Natural killer cell treated with Interleukin-12 subunit alpha and Interleukin-12 subunit beta and Interleukin-15 and Interleukin-18, amount 100 ng/mL, for 72 hours (primary cell): ENCODE measurements around the gene ADGRG6. TPM values are rescaled to one million over a fixed set of nuclear protein-coding genes. Genes with fewer than 3 reads are reported as not detected.
"Not testable (repeated sequence)": the region's sequence is repeated elsewhere in the genome, so short reads cannot be mapped to it uniquely, and the experiment has no call there.

Experiments used
- ATAC-seq, 2 donors: fragments of 150-1000 bp; cut with Tn5 transposase in 1 of 2; sonication (Bioruptor Pico), chemical (Tn5 transposase) in 1 of 2; 2 replicates each; pipeline ENCODE4 v1.10.0; 2021
- DNase-seq: peaks from one replicate; pipeline ENCODE4 v3.0.0; 2022; ENCODE audit warnings: low spot score
- H3K27ac Mint-ChIP-seq, 2 donors: 1 replicate in 1 of 2; 2 replicates in 1 of 2; pipeline ENCODE4 v1.8.0; 2022; ENCODE audit warnings: mixed read lengths in 2 of 2, mild to moderate bottlenecking in 1 of 2, moderate library complexity in 1 of 2
- H3K27me3 Mint-ChIP-seq, 2 donors: 1 replicate in 1 of 2; 2 replicates in 1 of 2; pipeline ENCODE4 v1.8.0; 2022; ENCODE audit warnings: mixed read lengths in 2 of 2
- H3K36me3 Mint-ChIP-seq: one replicate; pipeline ENCODE4 v1.8.0; 2022; ENCODE audit warnings: mixed read lengths
- H3K4me1 Mint-ChIP-seq, 2 donors: 1 replicate in 1 of 2; 2 replicates in 1 of 2; pipeline ENCODE4 v1.8.0; 2022; ENCODE audit warnings: low read depth in 2 of 2, mixed read lengths in 2 of 2, mild to moderate bottlenecking in 1 of 2
- H3K4me3 Mint-ChIP-seq: one replicate; pipeline ENCODE4 v1.8.0; 2022; ENCODE audit warnings: mixed read lengths
- H3K9me3 Mint-ChIP-seq: 2 replicates; pipeline ENCODE4 v1.8.0; 2022; ENCODE audit warnings: mixed read lengths
- total RNA-seq, 2 donors: library from RNA; stranded (reverse); gene quantifications; one replicate each; pipeline ENCODE4 v1.2.3, GENCODE V29; 2022

Gene ADGRG6
- total RNA-seq, 2 donors from 2014 or later, result not detected

GRCh38 chr6:142332393-142333098, 30.7 kb downstream of the ADGRG6 start:
- no peaks in the 10 kb centered on the region for H3K9me3 Mint-ChIP-seq
- no peak for ATAC-seq
- no peaks in the 10 kb centered on the region for H3K36me3 Mint-ChIP-seq
- H3K4me1 Mint-ChIP-seq, result no peaks in the 10 kb centered on the region
- H3K4me3 Mint-ChIP-seq, result no peak overlapping the region
- H3K27ac Mint-ChIP-seq, result no peak overlapping the region
- no peaks in the 10 kb centered on the region for H3K27me3 Mint-ChIP-seq
- no peak for DNase-seq

- Mint-ChIP-seq H3K9me3 (no peaks in the 10 kb centered on the region), H3K4me1 (no peaks in the 10 kb centered on the region), H3K4me3 (no peak overlapping the region), H3K36me3 (no peaks in the 10 kb centered on the region), H3K27me3 (no peaks in the 10 kb centered on the region), H3K27ac (no peak overlapping the region)
- DNase-seq (no peak), ATAC-seq (no peak)
Observed at GRCh38 chr6:142333431-142333830, 31.6 kb downstream of the ADGRG6 start.

GRCh38 chr6:142334294-142334693, 32.5 kb downstream of the ADGRG6 start:
- H3K27ac Mint-ChIP-seq, result no peak overlapping the region
- no peaks in the 10 kb centered on the region for H3K9me3 Mint-ChIP-seq
- no peaks in the 10 kb centered on the region for H3K36me3 Mint-ChIP-seq
- DNase-seq, result no peak
- H3K4me3 Mint-ChIP-seq, result no peak overlapping the region
- H3K4me1 Mint-ChIP-seq, result no peaks in the 10 kb centered on the region
- no peak for ATAC-seq
- H3K27me3 Mint-ChIP-seq, result no peaks in the 10 kb centered on the region

- H3K27ac Mint-ChIP-seq, result no peak overlapping the region
- no peak overlapping the region for H3K4me3 Mint-ChIP-seq
- no peaks in the 10 kb centered on the region for H3K9me3 Mint-ChIP-seq
Observed at GRCh38 chr6:142335415-142335814, 33.6 kb downstream of the ADGRG6 start.

GRCh38 chr6:142336183-142336582, 34.4 kb downstream of the ADGRG6 start:
- DNase-seq (no peak), ATAC-seq (no peak)
- Mint-ChIP-seq H3K36me3 (no peaks in the 10 kb centered on the region), H3K9me3 (no peaks in the 10 kb centered on the region), H3K27ac (no peak overlapping the region), H3K27me3 (no peaks in the 10 kb centered on the region), H3K4me3 (no peak overlapping the region), H3K4me1 (no peaks in the 10 kb centered on the region)

More at GRCh38 chr6:142335415-142335814, 33.6 kb downstream of the ADGRG6 start:
- H3K4me1 Mint-ChIP-seq, result no peaks in the 10 kb centered on the region
- ATAC-seq (no peak), DNase-seq (no peak)
- H3K27me3 Mint-ChIP-seq, result no peaks in the 10 kb centered on the region
- no peaks in the 10 kb centered on the region for H3K36me3 Mint-ChIP-seq

GRCh38 chr6:142336787-142337186, 35.0 kb downstream of the ADGRG6 start:
- H3K27me3 Mint-ChIP-seq, result peaks cover 0 to under 1% of the 10 kb centered on the region in 2 donors
- ATAC-seq (no peak), DNase-seq (no peak)
- no peak overlapping the region for H3K27ac Mint-ChIP-seq
- no peaks in the 10 kb centered on the region for H3K9me3 Mint-ChIP-seq
- no peaks in the 10 kb centered on the region for H3K4me1 Mint-ChIP-seq
- H3K36me3 Mint-ChIP-seq, result no peaks in the 10 kb centered on the region
- no peak overlapping the region for H3K4me3 Mint-ChIP-seq

- Mint-ChIP-seq H3K27me3 (peaks cover 0 to 2% of the 10 kb centered on the region in 2 donors), H3K4me1 (no peaks in the 10 kb centered on the region), H3K9me3 (no peaks in the 10 kb centered on the region), H3K27ac (no peak overlapping the region), H3K4me3 (no peak overlapping the region), H3K36me3 (no peaks in the 10 kb centered on the region)
- ATAC-seq (no peak), DNase-seq (no peak)
Observed at GRCh38 chr6:142339113-142339512, 37.3 kb downstream of the ADGRG6 start.

- H3K27ac Mint-ChIP-seq, result no peak overlapping the region
- ATAC-seq (no peak), DNase-seq (no peak)
- H3K4me3 Mint-ChIP-seq, result no peak overlapping the region
- peaks cover 0 to 2% of the 10 kb centered on the region in 2 donors for H3K27me3 Mint-ChIP-seq
- no peaks in the 10 kb centered on the region for H3K9me3 Mint-ChIP-seq
- no peaks in the 10 kb centered on the region for H3K36me3 Mint-ChIP-seq
- no peaks in the 10 kb centered on the region for H3K4me1 Mint-ChIP-seq
Observed at GRCh38 chr6:142339968-142340658, 38.3 kb downstream of the ADGRG6 start.

GRCh38 chr6:142341855-142342330, 40.1 kb downstream of the ADGRG6 start:
- Mint-ChIP-seq H3K36me3 (no peaks in the 10 kb centered on the region), H3K4me1 (no peaks in the 10 kb centered on the region), H3K9me3 (no peaks in the 10 kb centered on the region), H3K4me3 (no peak overlapping the region), H3K27ac (no peak overlapping the region), H3K27me3 (peaks cover 0 to 2% of the 10 kb centered on the region in 2 donors)
- DNase-seq (no peak), ATAC-seq (no peak)

- no peaks in the 10 kb centered on the region for H3K4me1 Mint-ChIP-seq
- ATAC-seq (no peak), DNase-seq (no peak)
- no peaks in the 10 kb centered on the region for H3K9me3 Mint-ChIP-seq
- H3K27me3 Mint-ChIP-seq, result peaks cover 0 to 2% of the 10 kb centered on the region in 2 donors
- H3K4me3 Mint-ChIP-seq, result no peak overlapping the region
- no peaks in the 10 kb centered on the region for H3K36me3 Mint-ChIP-seq
- H3K27ac Mint-ChIP-seq, result no peak overlapping the region
Observed at GRCh38 chr6:142342986-142343385, 41.2 kb downstream of the ADGRG6 start.

- Mint-ChIP-seq H3K27ac (no peak overlapping the region), H3K4me3 (no peak overlapping the region), H3K36me3 (no peaks in the 10 kb centered on the region), H3K9me3 (no peaks in the 10 kb centered on the region), H3K27me3 (peaks cover 0 to 2% of the 10 kb centered on the region in 2 donors), H3K4me1 (no peaks in the 10 kb centered on the region)
- DNase-seq (no peak), ATAC-seq (no peak)
Observed at GRCh38 chr6:142343938-142344337, 42.1 kb downstream of the ADGRG6 start.

- Mint-ChIP-seq H3K36me3 (no peaks in the 10 kb centered on the region), H3K4me1 (no peaks in the 10 kb centered on the region), H3K4me3 (no peak overlapping the region), H3K9me3 (no peaks in the 10 kb centered on the region), H3K27me3 (peaks cover 0 to 2% of the 10 kb centered on the region in 2 donors), H3K27ac (no peak overlapping the region)
- ATAC-seq (no peak), DNase-seq (no peak)
Observed at GRCh38 chr6:142345261-142345660, 43.5 kb downstream of the ADGRG6 start.

- not testable (repeated sequence) for H3K27ac Mint-ChIP-seq, ATAC-seq, H3K4me1 Mint-ChIP-seq, H3K4me3 Mint-ChIP-seq, H3K9me3 Mint-ChIP-seq, DNase-seq, H3K27me3 Mint-ChIP-seq, H3K36me3 Mint-ChIP-seq
Observed at GRCh38 chr6:142346166-142346565, 44.4 kb downstream of the ADGRG6 start.

- no peak for ATAC-seq
Observed at GRCh38 chr6:142349215-142349823, 47.5 kb downstream of the ADGRG6 start.

More at GRCh38 chr6:142349215-142349823, 47.5 kb downstream of the ADGRG6 start:
- no peak for DNase-seq
- Mint-ChIP-seq H3K27ac (no peak overlapping the region), H3K36me3 (no peaks in the 10 kb centered on the region), H3K27me3 (peaks cover 3 to 7% of the 10 kb centered on the region in 2 donors), H3K4me1 (no peaks in the 10 kb centered on the region), H3K9me3 (peaks cover 4% of the 10 kb centered on the region), H3K4me3 (no peak overlapping the region)
